HG02981 (cell line): ENCODE results near the gene KCNK6.

ENCODE experiments used
- ATAC-seq: cut with Tn5 transposase; IDR thresholded peaks from one replicate; pipeline ENCODE4 v1.9.1; 2021; ENCODE audit warnings: mild to moderate bottlenecking, moderate library complexity; ENCODE audit not compliant: unreplicated experiment

Gene KCNK6

DNA sequence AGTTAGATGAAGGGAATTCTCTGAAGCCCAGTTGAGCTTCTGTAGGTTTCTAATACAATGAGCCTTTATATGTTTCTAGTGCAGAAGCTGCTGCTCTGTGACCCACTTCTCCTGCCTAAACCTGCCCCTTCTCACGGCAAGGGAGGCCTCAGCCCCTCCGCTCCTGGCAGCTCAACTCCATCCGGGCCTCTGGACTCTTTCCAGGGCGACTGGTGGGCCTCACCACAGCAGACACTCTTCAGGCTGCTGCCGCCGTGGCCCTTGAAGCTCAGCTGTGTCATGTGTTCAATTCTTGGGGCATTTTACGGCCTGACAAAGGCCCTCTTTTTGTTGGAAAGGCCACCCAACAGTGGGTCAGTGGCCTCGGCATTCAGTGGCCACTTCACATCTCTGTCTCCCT lies 25.6 kb upstream of the KCNK6 start:
- ATAC-seq = no peak

GRCh38 chr19:38298821-38299680 lies 20.6 kb upstream of the KCNK6 start:
- no peak for ATAC-seq

- no peak for ATAC-seq
Observed at GRCh38 chr19:38303517-38304351, 15.9 kb upstream of the KCNK6 start, which contains the start of gene C19orf33. Gene C19orf33, plus strand, starts transcription at chr19:38304251. Its CDS starts 11 bp downstream, at chr19:38304262.

DNA sequence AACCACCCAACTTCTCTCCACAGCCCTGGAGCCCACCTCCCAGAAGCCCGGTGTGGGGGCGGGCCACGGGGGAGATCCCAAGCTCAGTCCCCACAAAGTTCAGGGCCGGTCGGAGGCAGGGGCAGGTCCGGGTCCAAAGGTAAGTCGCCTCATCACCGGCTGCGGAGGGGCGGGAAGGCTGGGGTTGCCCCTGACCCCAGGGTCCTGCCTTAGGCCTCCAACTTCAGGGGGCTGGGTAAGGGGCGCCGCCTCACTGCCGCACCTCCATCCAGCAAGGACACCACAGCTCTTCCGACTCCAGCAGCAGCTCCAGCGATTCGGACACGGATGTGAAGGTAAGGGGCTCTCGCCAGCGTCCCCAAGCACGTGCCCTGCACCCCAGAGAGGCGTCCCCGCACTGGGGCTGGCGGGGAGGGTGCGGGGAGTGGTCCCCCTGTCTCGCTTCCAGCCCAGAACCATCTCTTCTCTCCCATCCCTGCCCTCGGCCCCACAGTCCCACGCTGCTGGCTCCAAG lies 15.2 kb upstream of the KCNK6 start:
- no peak for ATAC-seq

- no peak for ATAC-seq
Observed at GRCh38 chr19:38304866-38305429, 14.7 kb upstream of the KCNK6 start.

- ATAC-seq = no peak
Observed at GRCh38 chr19:38306236-38306635, 13.4 kb upstream of the KCNK6 start.

- no peak for ATAC-seq
Observed at GRCh38 chr19:38307076-38307475, 12.6 kb upstream of the KCNK6 start.

GRCh38 chr19:38307597-38307996 lies 12.0 kb upstream of the KCNK6 start:
- ATAC-seq = no peak

GRCh38 chr19:38308006-38308766 lies 11.5 kb upstream of the KCNK6 start:
- ATAC-seq = no peak

- ATAC-seq = no peak
Observed at GRCh38 chr19:38308926-38309614, 10.6 kb upstream of the KCNK6 start.

DNA sequence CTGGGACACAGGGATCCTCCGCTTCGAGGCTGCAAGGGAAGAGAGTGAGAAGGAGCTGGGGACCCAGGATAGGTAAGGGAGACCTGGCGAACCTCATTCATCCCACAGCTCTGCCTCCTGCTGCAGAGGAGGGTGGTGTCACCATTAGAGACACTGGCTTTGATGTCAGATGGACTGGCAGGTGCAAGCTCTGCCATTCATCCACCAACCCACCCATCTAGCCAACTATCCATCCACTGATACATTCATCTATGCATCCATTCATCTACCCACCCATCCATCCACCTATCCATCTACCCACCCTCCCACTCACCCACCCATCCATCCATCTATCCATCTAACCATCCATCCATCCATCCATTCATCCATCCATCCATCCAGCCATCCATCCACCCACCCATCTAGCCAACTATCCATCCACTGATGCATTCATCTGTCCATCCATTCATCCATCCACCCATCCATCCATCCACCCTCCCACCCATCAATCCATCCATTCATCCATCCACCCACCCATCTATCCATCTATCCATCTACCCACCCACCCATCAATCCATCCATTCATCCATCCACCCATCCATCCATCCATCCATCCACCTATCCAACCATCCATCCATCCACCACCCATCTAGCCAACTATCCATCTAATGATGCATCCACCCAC lies 9.9 kb upstream of the KCNK6 start:
- no peak for ATAC-seq

DNA sequence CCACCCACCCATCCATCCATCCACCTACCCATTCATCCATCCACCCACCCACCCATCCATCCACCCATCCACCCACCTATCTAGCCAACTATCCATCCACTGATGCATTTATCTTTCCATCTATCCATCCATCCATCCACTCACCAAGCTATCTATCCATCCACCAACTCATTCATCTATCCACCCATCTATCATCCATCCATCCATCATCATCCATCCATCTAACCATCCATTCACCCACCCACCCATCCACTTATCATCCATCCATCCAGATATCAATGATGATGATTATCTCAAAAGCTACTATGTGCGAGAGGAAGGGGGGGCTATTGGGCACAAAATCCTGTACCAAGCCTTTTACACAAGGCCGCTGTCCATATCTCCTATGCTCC lies 9.4 kb upstream of the KCNK6 start:
- no peak for ATAC-seq

GRCh38 chr19:38310986-38311385 lies 8.7 kb upstream of the KCNK6 start:
- no peak for ATAC-seq

- ATAC-seq = peak; percentile 86
Observed at GRCh38 chr19:38315657-38316476, 3.8 kb upstream of the KCNK6 start, which contains the start of gene YIF1B. Gene YIF1B, minus strand, starts transcription at chr19:38315947. Its CDS starts 30 bp downstream, at chr19:38315917.

GRCh38 chr19:38316477-38317067 lies 3.1 kb upstream of the KCNK6 start:
- ATAC-seq = peak; percentile 9

DNA sequence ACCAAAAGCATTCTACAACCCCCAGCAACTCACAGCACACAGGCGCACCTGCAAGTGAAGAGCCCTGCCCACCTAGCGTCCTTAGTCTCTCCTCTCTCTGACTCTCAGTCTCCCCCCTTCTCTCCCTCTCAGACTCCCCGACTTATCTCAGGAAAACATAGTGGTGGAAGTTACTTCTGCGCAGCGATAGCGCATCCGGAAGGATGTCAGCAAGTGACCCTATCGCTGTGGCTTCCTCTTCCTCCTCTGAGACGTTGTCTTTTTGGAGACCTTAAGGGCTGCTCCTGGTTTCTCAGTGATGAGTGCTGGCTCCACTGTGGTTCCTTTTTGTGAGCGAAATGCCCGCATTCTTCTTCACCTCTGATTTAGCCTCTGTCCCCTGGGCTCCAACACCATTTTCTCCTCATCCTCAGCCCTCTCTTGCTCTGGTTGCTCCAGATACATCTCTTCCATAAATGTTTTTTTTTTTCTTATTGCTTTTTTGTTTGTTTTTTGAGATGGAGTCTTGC lies 2.5 kb upstream of the KCNK6 start:
- ATAC-seq = no peak

GRCh38 chr19:38318660-38319059 lies 985 bp upstream of the KCNK6 start:
- no peak for ATAC-seq

GRCh38 chr19:38320969-38321339 lies 1.3 kb downstream of the KCNK6 start:
- ATAC-seq = no peak
